DLD1 (cell line): ENCODE results near the gene RASAL1.

ENCODE experiments used
- in situ Hi-C: cut with HindIII; loops from 2 replicates; pipeline ENCODE4 v1.10.0; 2017; ENCODE audit warnings: low sequenced_read_pairs

Gene RASAL1

DNA sequence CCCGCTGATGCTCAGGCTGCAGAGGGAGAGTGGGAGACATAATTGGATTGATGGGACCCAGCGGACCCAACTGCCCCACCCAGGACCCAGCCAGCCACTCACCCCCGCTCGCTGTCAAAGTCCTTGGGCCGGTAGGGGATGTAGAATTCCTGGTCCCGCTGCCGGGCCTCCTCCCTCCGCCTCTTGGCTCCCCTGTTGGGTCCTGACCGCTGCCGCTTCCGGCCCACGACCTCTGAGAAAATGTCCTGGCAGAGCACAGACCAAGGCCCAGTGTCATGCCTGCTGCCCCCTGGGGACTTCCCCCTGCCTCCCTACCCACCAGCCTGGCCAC lies 27.4 kb upstream of the RASAL1 start:
- in situ Hi-C loops = loop anchor here (25.0 kb wide), 1 partner anchor 101 kb away; the partner anchor contains the start of gene DTX1

- in situ Hi-C loops = loop anchor here (25.0 kb wide), 1 partner anchor 100 kb away; the partner anchor contains the start of gene DTX1
Measured at GRCh38 chr12:113162102-113163029, 26.8 kb upstream of the RASAL1 start.

- in situ Hi-C loops = loop anchor here (25.0 kb wide), 1 partner anchor 99 kb away; the partner anchor contains the start of gene DTX1
Measured at GRCh38 chr12:113161415-113162016, 26.0 kb upstream of the RASAL1 start.

GRCh38 chr12:113159937-113160336 lies 24.4 kb upstream of the RASAL1 start:
- in situ Hi-C loops = loop anchor here (25.0 kb wide), 1 partner anchor 98 kb away; the partner anchor contains the start of gene DTX1

GRCh38 chr12:113158439-113159203 lies 23.1 kb upstream of the RASAL1 start:
- in situ Hi-C loops = loop anchor here (25.0 kb wide), 1 partner anchor 96 kb away; the partner anchor contains the start of gene DTX1

GRCh38 chr12:113157218-113157859 lies 21.8 kb upstream of the RASAL1 start:
- in situ Hi-C loops = loop anchor here (25.0 kb wide), 1 partner anchor 95 kb away; the partner anchor contains the start of gene DTX1

DNA sequence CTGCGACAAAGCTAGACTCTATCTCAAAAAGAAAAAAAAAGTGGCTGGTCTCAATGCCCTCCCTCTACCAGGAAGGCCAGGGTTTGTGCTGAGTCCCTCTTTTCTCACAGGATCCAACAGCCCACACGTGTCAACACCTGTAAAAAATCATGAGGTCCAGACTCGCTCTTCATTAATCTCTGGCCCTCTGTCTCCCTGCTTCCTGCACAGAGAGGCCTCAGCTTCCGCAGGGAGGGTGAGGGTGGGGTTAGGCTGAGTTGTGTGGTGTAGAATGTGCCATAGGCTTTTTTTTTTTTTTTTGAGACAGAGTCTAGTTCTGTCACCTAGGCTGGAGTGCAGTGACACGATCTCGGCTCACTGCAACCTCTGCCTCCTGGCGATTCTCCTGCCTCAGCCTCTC lies 20.1 kb upstream of the RASAL1 start:
- in situ Hi-C loops = loop anchor here (25.0 kb wide), 1 partner anchor 93 kb away; the partner anchor contains the start of gene DTX1

GRCh38 chr12:113155060-113155459 lies 19.5 kb upstream of the RASAL1 start:
- in situ Hi-C loops = loop anchor here (25.0 kb wide), 1 partner anchor 93 kb away; the partner anchor contains the start of gene DTX1

GRCh38 chr12:113154351-113154973 lies 18.9 kb upstream of the RASAL1 start:
- in situ Hi-C loops = loop anchor here (25.0 kb wide), 1 partner anchor 92 kb away; the partner anchor contains the start of gene DTX1

GRCh38 chr12:113152835-113153814 lies 17.6 kb upstream of the RASAL1 start:
- in situ Hi-C loops = loop anchor here (25.0 kb wide), 1 partner anchor 91 kb away; the partner anchor contains the start of gene DTX1

GRCh38 chr12:113152196-113152834 lies 16.8 kb upstream of the RASAL1 start:
- in situ Hi-C loops = loop anchor here (25.0 kb wide), 1 partner anchor 90 kb away; the partner anchor contains the start of gene DTX1

DNA sequence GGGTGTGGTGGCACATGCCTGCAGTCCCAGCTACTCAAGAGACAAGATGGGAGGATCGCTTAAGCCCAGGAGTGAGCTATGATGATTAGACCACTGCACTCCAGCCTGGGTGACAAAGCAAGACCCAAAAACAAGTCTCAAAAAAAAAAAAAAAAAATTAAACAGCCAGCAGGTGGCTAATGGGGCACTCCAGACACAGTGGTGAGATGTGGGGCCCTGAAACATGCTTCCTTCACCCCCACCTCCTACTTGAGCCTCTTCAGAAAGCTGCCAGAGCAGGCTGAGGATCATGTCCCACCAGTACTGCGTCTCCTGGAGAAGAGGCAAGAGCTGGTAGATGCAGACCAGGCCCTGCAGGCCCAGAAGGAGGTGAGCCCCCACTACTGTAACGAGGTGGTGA lies 16.1 kb upstream of the RASAL1 start:
- in situ Hi-C loops = loop anchor here (25.0 kb wide), 1 partner anchor 89 kb away; the partner anchor contains the start of gene DTX1

DNA sequence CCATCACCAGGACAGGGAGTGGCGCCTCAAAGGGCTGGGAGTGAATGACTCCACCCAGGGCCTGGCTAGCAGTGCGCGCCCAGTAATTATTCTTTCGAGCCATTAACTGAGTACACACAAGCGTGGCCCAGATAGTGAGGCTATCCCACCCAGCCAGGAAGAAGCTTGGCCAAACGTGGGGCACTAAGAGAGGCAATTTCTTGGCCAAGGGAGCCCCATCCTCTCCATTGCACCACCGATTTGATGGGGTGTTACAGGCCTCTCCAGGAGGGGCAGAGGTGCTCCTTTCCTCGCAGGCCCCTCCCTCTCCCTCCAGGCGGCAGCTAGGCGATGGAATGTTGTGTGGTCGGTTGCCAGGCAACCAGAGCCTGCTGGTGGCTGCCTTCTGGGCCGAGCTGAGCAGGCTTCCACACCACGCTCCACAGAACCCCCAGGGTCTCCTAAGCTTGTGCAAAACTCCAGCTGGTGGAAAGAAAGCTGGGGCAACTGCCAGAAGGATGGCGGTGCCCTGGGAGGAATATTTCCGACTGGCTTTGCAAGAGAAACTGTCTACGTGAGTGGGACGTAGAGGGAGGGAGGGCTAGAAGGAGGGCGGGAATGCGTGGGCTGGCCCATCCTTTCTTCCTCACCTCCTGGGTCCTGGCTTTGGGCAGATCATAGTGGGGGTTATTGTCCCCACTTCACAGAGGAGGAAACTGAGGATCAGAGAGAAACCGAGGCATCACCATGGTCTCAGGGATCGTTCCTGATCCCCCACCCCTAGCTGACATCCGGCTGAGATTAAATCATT lies 14.0 kb upstream of the RASAL1 start, which contains the start of gene CFAP73:
TSS of gene CFAP73 (plus strand) at position 364 of the 790 bp plus-strand sequence. CDS start at position 498, 134 bp downstream.
- in situ Hi-C loops = loop anchor here (25.0 kb wide), 1 partner anchor 87 kb away; the partner anchor contains the start of gene DTX1

DNA sequence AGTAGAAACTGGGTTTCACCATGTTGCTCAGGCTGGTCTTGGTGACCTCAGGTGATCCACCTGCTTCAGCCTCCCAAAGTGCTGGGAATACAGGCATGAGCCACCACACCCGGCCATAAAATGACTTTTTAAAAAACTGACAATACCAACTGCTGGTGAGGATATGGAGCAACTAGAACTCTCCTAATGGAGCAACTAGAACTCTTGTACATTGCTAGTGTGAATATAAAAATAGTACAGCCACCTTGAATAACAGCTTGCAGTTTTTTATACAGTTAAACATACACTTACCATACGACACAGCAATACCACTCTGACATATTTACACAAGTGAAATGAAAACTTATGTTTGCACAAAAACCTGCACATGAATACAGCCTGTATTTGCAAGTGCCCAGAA lies 11.4 kb upstream of the RASAL1 start:
- in situ Hi-C loops = no loop called here

- in situ Hi-C loops = no loop called here
Measured at GRCh38 chr12:113145720-113146551, 10.4 kb upstream of the RASAL1 start.

DNA sequence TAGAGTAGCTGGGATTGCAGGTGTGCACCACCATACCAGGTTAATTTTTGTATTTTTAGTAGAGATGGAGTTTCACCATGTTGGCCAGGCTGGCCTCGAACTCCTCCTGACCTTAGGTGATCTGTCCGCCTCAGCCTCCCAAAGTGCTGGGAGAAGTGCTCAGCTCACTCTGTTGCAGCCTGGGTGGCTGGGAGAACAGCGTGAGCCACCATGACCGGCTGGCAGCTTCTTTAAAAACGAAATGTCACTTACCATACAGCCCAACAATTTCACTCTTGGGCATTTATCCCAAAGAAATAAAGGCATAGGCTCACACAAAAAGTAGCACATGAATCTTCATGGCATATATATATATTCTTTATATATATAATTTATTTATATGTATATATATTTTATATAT lies 9.2 kb upstream of the RASAL1 start:
- in situ Hi-C loops = no loop called here
